HepG2 (cell line): ENCODE measurements around the gene N4BP2L1. TPM values are rescaled to one million over a fixed set of nuclear protein-coding genes. Genes with fewer than 3 reads are reported as not detected.

Experiments
- ATAC-seq: fragments of 200-7000 bp; cut with Tn5 transposase; 3 replicates; pipeline ENCODE4 v1.9.1; 2020; ENCODE audit warnings: mild to moderate bottlenecking, moderate library complexity
- BruUV-seq: library from RNA; stranded (reverse); fragments of 400-500 nt; replicated peaks from 2 replicates; lab custom pipeline; 2021; lab: Mats Ljungman, UMichigan
- CTCF ChIA-PET: fragments of 300-600 bp; formaldehyde crosslinking; extraction: SDS; loops from one replicate; lab custom pipeline; 2021; ENCODE audit warnings: low total read pairs, inconsistent platforms, low intra/inter-chr PET ratio; lab: Yijun Ruan, JAX
- POLR2A ChIA-PET: fragments of 350-600 bp; sonication (Branson Sonifier 250); formaldehyde crosslinking; loops from one replicate; lab custom pipeline; 2020; ENCODE audit warnings: antibody characterized with exemption, inconsistent platforms; lab: Yijun Ruan, JAX
- DNase-seq: peaks from one replicate; pipeline ENCODE4 v3.0.0-alpha.2; 2015; ENCODE audit warnings: low spot score
- FAIRE-seq: peaks from 3 replicates; lab custom pipeline; 2011; peaks lifted over from hg19 to GRCh38; lab: Jason Lieb, UNC
- H2AFZ ChIP-seq: one replicate; pipeline ENCODE4 v1.6.1; 2011; ENCODE audit warnings: low read length, inconsistent platforms
- H3K27ac ChIP-seq: fragments of 300-600 bp; 3 replicates; pipeline ENCODE4 v1.8.0; 2011; ENCODE audit warnings: mixed run types, mild to moderate bottlenecking, mixed read lengths, low read length, inconsistent platforms; ENCODE audit not compliant: insufficient read depth; ENCODE audit errors: extremely low read length
- H3K27me3 ChIP-seq, 2 experiments: fragments of 200-600 bp in 1 of 2; 2 replicates in 1 of 2; 3 replicates in 1 of 2; pipeline versions ENCODE4 v1.6.0 to v1.8.0; 2011; ENCODE audit warnings: low read length in 2 of 2, mild to moderate bottlenecking in 2 of 2, moderate library complexity in 2 of 2, inconsistent platforms in 1 of 2; ENCODE audit not compliant: insufficient read depth in 2 of 2, control insufficient read depth in 1 of 2
- H3K36me3 ChIP-seq, 2 experiments: fragments of 200-600 bp in 1 of 2; replicated peaks in 1 of 2; 2 replicates in 1 of 2; 3 replicates in 1 of 2; pipeline versions ENCODE4 v1.5.1 to v1.8.0; 2011; ENCODE audit warnings: low read length in 2 of 2, inconsistent platforms in 1 of 2; ENCODE audit not compliant: insufficient read depth in 2 of 2, control insufficient read depth in 1 of 2
- H3K4me1 ChIP-seq: 2 replicates; pipeline ENCODE4 v1.5.1; 2012; ENCODE audit warnings: low read length, inconsistent platforms; ENCODE audit not compliant: insufficient read depth
- H3K4me2 ChIP-seq: 2 replicates; pipeline ENCODE4 v1.6.0; 2011; ENCODE audit warnings: low read depth, low read length, inconsistent platforms
- H3K4me3 ChIP-seq, 3 experiments: fragments of 200-600 bp in 1 of 3; sonication (generic), shearing (Covaris generic) in 1 of 3; replicated peaks in 1 of 3; 2 replicates each; pipeline ENCODE4 v1.5.1; 2011 to 2016; ENCODE audit warnings: low read length in 3 of 3, inconsistent platforms in 2 of 3, low read depth in 2 of 3, mild to moderate bottlenecking in 2 of 3, control low read depth in 1 of 3, mixed read lengths in 1 of 3; ENCODE audit not compliant: insufficient read depth in 1 of 3
- H3K79me2 ChIP-seq: one replicate; pipeline ENCODE4 v1.6.1; 2011; ENCODE audit warnings: low read length, inconsistent platforms; ENCODE audit not compliant: insufficient read depth
- H3K9ac ChIP-seq: 2 replicates; pipeline ENCODE4 v1.6.0; 2011; ENCODE audit warnings: mild to moderate bottlenecking, low read depth, low read length, inconsistent platforms; ENCODE audit not compliant: insufficient read depth
- H3K9me3 ChIP-seq: 2 replicates; pipeline ENCODE4 v1.5.1; 2012; ENCODE audit warnings: mild to moderate bottlenecking, low read length
- H4K20me1 ChIP-seq: 2 replicates; pipeline ENCODE4 v1.6.0; 2011; ENCODE audit warnings: inconsistent platforms, mild to moderate bottlenecking, low read length, moderate library complexity; ENCODE audit not compliant: insufficient read depth
- BCL6 ChIP-seq: IDR thresholded peaks from 2 replicates; pipeline ENCODE4 v1.6.1; 2016; ENCODE audit warnings: missing genetic modification reagents, missing compliant biosample characterization
- CCAR2 ChIP-seq: fragments of 200-400 bp; formaldehyde crosslinking; optimal IDR thresholded peaks from 2 replicates; pipeline ENCODE3; 2018; ENCODE audit warnings: low read depth, mild to moderate bottlenecking, low read length, moderate library complexity
- ETV6 ChIP-seq: sonication (generic); formaldehyde crosslinking; conservative IDR thresholded peaks from 2 replicates; pipeline ENCODE4 v1.4.0; 2020; ENCODE audit warnings: missing genetic modification reagents
- KLF12 ChIP-seq: sonication (generic); formaldehyde crosslinking; IDR thresholded peaks from 2 replicates; pipeline ENCODE4 v1.4.0; 2020; ENCODE audit warnings: missing genetic modification reagents, borderline replicate concordance
- MAZ ChIP-seq, 2 experiments: sonication (generic) in 1 of 2; formaldehyde crosslinking in 1 of 2; IDR thresholded peaks; 2 replicates each; pipeline versions ENCODE4 v1.5.0 to v1.6.1; 2012 to 2020; ENCODE audit warnings: low read depth in 2 of 2, mild to moderate bottlenecking in 2 of 2, borderline replicate concordance in 1 of 2, improper control_type of control experiment in 1 of 2, low read length in 1 of 2, missing genetic modification reagents in 1 of 2, moderate library complexity in 1 of 2
- NFE2L2 ChIP-seq: fragments of 150-350 bp; IDR thresholded peaks from 2 replicates; pipeline ENCODE4 v1.6.1; 2014; ENCODE audit warnings: low read length
- RBAK ChIP-seq: sonication (generic); formaldehyde crosslinking; IDR thresholded peaks from 2 replicates; pipeline ENCODE4 v1.5.1; 2020; ENCODE audit warnings: mild to moderate bottlenecking, missing genetic modification reagents
- SMYD3 ChIP-seq: sonication (generic); formaldehyde crosslinking; IDR thresholded peaks from 2 replicates; pipeline ENCODE4 v1.8.1; 2023; ENCODE audit warnings: mild to moderate bottlenecking, missing genetic modification reagents
- SOX6 ChIP-seq, 2 experiments: fragments of 450-650 bp in 1 of 2; sonication (generic) in 1 of 2; formaldehyde crosslinking in 1 of 2; IDR thresholded peaks; 2 replicates each; pipeline versions ENCODE4 v1.4.0 to v1.6.1; 2017 to 2020; ENCODE audit warnings: antibody characterized with exemption in 1 of 2, mild to moderate bottlenecking in 1 of 2, missing genetic modification reagents in 1 of 2
- SP2 ChIP-seq: sonication (generic); formaldehyde crosslinking; IDR thresholded peaks from 2 replicates; pipeline ENCODE4 v1.5.1; 2020; ENCODE audit warnings: mild to moderate bottlenecking, missing genetic modification reagents
- TBL1XR1 ChIP-seq: fragments of 150-350 bp; IDR thresholded peaks from 2 replicates; pipeline ENCODE4 v1.6.1; 2014; ENCODE audit warnings: borderline replicate concordance, low read length; ENCODE audit not compliant: partially characterized antibody
- ZFP90 ChIP-seq: sonication (generic); formaldehyde crosslinking; IDR thresholded peaks from 2 replicates; pipeline ENCODE4 v1.8.0; 2022; ENCODE audit warnings: missing genetic modification reagents, mild to moderate bottlenecking, inconsistent platforms, borderline replicate concordance
- ZNF296 ChIP-seq: sonication (generic); formaldehyde crosslinking; conservative IDR thresholded peaks from 2 replicates; pipeline ENCODE4 v1.5.0; 2020; ENCODE audit warnings: mild to moderate bottlenecking, missing genetic modification reagents
- ZNF484 ChIP-seq: sonication (generic); formaldehyde crosslinking; IDR thresholded peaks from 2 replicates; pipeline ENCODE4 v1.5.1; 2020; ENCODE audit warnings: mild to moderate bottlenecking, low read depth, missing genetic modification reagents, borderline replicate concordance
- ZNF530 ChIP-seq: sonication (generic); formaldehyde crosslinking; IDR thresholded peaks from 2 replicates; pipeline ENCODE4 v1.5.0; 2020; ENCODE audit warnings: low read depth, mild to moderate bottlenecking, missing genetic modification reagents
- ZNF549 ChIP-seq: sonication (generic); formaldehyde crosslinking; IDR thresholded peaks from 2 replicates; pipeline ENCODE4 v1.5.0; 2020; ENCODE audit warnings: missing genetic modification reagents
- WGBS: methylation state at CpG from one replicate; pipeline ENCODE4 v1.1.6; 2017; ENCODE audit warnings: low lambda C conversion rate; 5-methylcytosine and 5-hydroxymethylcytosine counted together
- in situ Hi-C: cut with HindIII; loops from 2 replicates; pipeline ENCODE4 v1.10.0; 2017; ENCODE audit warnings: low pct_unique_long_range_greater_than_20kb; ENCODE audit not compliant: extremely low pct_ligation_motif_present
- intact Hi-C: fragments of 100-400 bp; cut with micrococcal nuclease; formaldehyde crosslinking; loops from one replicate; pipeline ENCODE4 v1.10.0; 2022; ENCODE audit not compliant: unreplicated experiment
- polyA plus RNA-seq, 8 experiments: library from polyadenylated mRNA; depleted of rRNA in 3 of 8; stranded (reverse) in 7 of 8; unstranded in 1 of 8; fragments of >200 nt; fragmentation: Illumina TruSeq in 4 of 8; extraction: Trizol in 4 of 8; gene quantifications; 2 replicates each; pipeline versions ENCODE4 v1.2.1 to v1.2.3, GENCODE V29; 2011 to 2016; ENCODE audit warnings: low read depth in 4 of 8, missing spikeins in 1 of 8, mixed read lengths in 1 of 8; ENCODE audit not compliant: insufficient read depth in 1 of 8
- total RNA-seq, 5 experiments: library from RNA; depleted of rRNA; stranded (reverse); fragments of >200 nt; fragmentation: Illumina TruSeq; extraction: Trizol; gene quantifications; 2 replicates each; pipeline ENCODE4 v1.2.3, GENCODE V29; 2016; ENCODE audit warnings: low read depth in 1 of 5
- TF ChIP-seq, protein P1 (sequence below): sonication (generic); formaldehyde crosslinking; IDR thresholded peaks from 2 replicates; pipeline ENCODE4 v1.5.0; 2020; ENCODE audit warnings: missing genetic modification reagents, mild to moderate bottlenecking, borderline replicate concordance
- TF ChIP-seq, protein P2 (sequence below): IDR thresholded peaks from 2 replicates; pipeline ENCODE4 v1.6.1; 2016; ENCODE audit warnings: missing compliant biosample characterization, missing genetic modification reagents, borderline replicate concordance
- TF ChIP-seq, protein P3 (sequence below): sonication (generic); formaldehyde crosslinking; IDR thresholded peaks from 2 replicates; pipeline ENCODE4 v1.4.0; 2020; ENCODE audit warnings: mild to moderate bottlenecking, missing genetic modification reagents, borderline replicate concordance
- TF ChIP-seq, protein P4 (sequence below): sonication (generic); formaldehyde crosslinking; IDR thresholded peaks from 2 replicates; pipeline ENCODE4 v1.4.0; 2020; ENCODE audit warnings: missing genetic modification reagents

The N4BP2L1 gene
- total and polyA plus RNA-seq, 2 of the 13 experiments (the other 11 are each of a cell fraction or from before 2014, with no cell fraction given), result 13.2 to 34.5 TPM

DNA sequence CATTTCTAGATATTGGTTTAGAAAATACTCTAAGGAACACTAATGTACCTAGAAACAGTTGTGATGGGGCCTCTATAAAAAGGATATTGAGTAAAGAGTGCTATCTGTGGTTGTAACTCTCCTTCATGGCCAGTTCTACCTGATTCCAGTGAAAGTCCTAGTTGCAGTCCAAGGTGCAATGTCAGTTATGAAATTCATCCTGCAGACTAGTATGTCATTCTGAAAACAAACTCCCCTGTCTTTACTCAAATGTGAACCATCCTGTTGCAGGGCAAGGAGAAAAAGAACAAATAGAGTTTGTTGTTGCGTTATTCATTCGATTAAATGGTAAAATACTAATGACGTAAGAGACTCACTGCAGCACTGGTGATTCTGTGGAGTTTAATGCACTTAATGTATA, 18.3 kb upstream of the N4BP2L1 start:
- WGBS, result 2% methylated on average over 3 of the region's 3 CpGs
- ChIA-PET POLR2A (no interaction called here), CTCF (no interaction called here)
- no peaks in the 10 kb centered on the region for H3K9me3 ChIP-seq
- in situ Hi-C loops (loop anchor here (25.0 kb wide), 1 partner anchor 409 kb away; the partner anchor contains the start of gene FRY), intact Hi-C loops (loop anchor here (10.0 kb wide), 1 partner anchor 531 kb away; no protein-coding TSS in a partner anchor)
- peak overlapping the region; percentile 66 for H3K27ac ChIP-seq
- BruUV-seq, result no TSS peak
- no peak overlapping the region; a peak in 1 of 6 replicates for H3K4me3 ChIP-seq
- no peaks in the 10 kb centered on the region for H4K20me1 ChIP-seq
- peaks cover 56% of the 10 kb centered on the region for H3K4me1 ChIP-seq
- H3K27me3 ChIP-seq, result no peaks in the 10 kb centered on the region
- H3K36me3 ChIP-seq, result no peaks in the 10 kb centered on the region
- DNase-seq, result peak; percentile 92
- peak; percentile 86 for FAIRE-seq
- no peaks in the 10 kb centered on the region for H3K79me2 ChIP-seq
- H2AFZ ChIP-seq, result no peak overlapping the region
- ATAC-seq, result peak; percentile 96
- H3K9ac ChIP-seq, result no peak overlapping the region; the same call in 1 of the 2 replicates
- H3K4me2 ChIP-seq, result peak overlapping the region; percentile 40
- TF ChIP-seq SOX6 (IDR thresholded peaks at IDR 0.05) (no peak), SOX6 (CRISPR knock-in tag; IDR thresholded peaks at IDR 0.05) (peak; percentile 67), ZNF549 (no peak), TBL1XR1 (no peak), ETV6 (no peak), RBAK (CRISPR knock-in tag) (no peak), ZFP90 (CRISPR knock-in tag) (no peak), MAZ (IDR thresholded peaks at IDR 0.05; ENCODE audit: borderline replicate concordance, low read depth, low read length) (no peak), MAZ (CRISPR knock-in tag; IDR thresholded peaks at IDR 0.05; ENCODE audit: low read depth) (no peak), BCL6 (peak; percentile 81), NFE2L2 (no peak), ZNF530 (CRISPR knock-in tag) (no peak), SP2 (CRISPR knock-in tag) (no peak), SMYD3 (CRISPR knock-in tag) (no peak), ZNF484 (CRISPR knock-in tag) (no peak), ZNF296 (CRISPR knock-in tag) (no peak), KLF12 (CRISPR knock-in tag) (no peak), CCAR2 (no peak)
- TF ChIP-seq, protein P1, sequence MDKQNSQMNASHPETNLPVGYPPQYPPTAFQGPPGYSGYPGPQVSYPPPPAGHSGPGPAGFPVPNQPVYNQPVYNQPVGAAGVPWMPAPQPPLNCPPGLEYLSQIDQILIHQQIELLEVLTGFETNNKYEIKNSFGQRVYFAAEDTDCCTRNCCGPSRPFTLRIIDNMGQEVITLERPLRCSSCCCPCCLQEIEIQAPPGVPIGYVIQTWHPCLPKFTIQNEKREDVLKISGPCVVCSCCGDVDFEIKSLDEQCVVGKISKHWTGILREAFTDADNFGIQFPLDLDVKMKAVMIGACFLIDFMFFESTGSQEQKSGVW, result no peak
- TF ChIP-seq, protein P2, sequence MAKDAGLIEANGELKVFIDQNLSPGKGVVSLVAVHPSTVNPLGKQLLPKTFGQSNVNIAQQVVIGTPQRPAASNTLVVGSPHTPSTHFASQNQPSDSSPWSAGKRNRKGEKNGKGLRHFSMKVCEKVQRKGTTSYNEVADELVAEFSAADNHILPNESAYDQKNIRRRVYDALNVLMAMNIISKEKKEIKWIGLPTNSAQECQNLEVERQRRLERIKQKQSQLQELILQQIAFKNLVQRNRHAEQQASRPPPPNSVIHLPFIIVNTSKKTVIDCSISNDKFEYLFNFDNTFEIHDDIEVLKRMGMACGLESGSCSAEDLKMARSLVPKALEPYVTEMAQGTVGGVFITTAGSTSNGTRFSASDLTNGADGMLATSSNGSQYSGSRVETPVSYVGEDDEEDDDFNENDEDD (CRISPR knock-in tag), result no peak
- TF ChIP-seq, protein P3, sequence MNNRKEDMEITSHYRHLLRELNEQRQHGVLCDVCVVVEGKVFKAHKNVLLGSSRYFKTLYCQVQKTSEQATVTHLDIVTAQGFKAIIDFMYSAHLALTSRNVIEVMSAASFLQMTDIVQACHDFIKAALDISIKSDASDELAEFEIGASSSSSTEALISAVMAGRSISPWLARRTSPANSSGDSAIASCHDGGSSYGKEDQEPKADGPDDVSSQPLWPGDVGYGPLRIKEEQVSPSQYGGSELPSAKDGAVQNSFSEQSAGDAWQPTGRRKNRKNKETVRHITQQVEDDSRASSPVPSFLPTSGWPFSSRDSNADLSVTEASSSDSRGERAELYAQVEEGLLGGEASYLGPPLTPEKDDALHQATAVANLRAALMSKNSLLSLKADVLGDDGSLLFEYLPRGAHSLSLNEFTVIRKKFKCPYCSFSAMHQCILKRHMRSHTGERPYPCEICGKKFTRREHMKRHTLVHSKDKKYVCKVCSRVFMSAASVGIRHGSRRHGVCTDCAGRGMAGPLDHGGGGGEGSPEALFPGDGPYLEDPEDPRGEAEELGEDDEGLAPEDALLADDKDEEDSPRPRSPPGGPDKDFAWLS (CRISPR knock-in tag), result no peak
- TF ChIP-seq, protein P4, sequence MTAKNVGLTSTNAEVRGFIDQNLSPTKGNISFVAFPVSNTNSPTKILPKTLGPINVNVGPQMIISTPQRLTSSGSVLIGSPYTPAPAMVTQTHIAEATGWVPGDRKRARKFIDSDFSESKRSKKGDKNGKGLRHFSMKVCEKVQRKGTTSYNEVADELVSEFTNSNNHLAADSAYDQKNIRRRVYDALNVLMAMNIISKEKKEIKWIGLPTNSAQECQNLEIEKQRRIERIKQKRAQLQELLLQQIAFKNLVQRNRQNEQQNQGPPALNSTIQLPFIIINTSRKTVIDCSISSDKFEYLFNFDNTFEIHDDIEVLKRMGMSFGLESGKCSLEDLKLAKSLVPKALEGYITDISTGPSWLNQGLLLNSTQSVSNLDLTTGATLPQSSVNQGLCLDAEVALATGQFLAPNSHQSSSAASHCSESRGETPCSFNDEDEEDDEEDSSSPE (CRISPR knock-in tag), result no peak
